Pons (tissue), 1 donor: ENCODE results near the gene GNG3.
"Not testable (repeated sequence)": the region's sequence is repeated elsewhere in the genome, so short reads cannot be mapped to it uniquely, and the experiment has no call there.

Experiments used
- DNase-seq: peaks from one replicate; pipeline ENCODE4 v3.0.0-alpha.2; 2016; ENCODE audit warnings: low spot score

Gene GNG3

DNA sequence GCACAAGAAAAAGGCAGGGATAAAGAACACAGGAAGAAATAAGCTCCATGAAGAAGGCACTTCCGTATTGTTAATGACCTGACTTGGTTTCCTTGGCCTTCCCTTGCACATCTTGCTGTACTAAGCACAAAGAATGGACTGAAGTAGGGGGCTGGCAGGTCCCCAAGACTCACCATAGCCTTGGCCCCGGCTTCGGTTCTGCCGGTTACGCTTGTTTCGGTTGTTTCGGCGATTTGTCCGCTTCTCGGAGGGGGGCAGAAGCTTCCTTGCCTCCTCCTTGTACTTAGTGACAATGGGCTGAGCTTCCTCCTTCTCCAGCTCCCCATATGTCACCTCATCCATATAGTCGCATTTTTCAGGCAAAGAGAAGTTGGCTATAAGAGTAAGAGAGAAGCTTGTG is 9.3 kb downstream of the GNG3 start:
- no peak for DNase-seq

DNA sequence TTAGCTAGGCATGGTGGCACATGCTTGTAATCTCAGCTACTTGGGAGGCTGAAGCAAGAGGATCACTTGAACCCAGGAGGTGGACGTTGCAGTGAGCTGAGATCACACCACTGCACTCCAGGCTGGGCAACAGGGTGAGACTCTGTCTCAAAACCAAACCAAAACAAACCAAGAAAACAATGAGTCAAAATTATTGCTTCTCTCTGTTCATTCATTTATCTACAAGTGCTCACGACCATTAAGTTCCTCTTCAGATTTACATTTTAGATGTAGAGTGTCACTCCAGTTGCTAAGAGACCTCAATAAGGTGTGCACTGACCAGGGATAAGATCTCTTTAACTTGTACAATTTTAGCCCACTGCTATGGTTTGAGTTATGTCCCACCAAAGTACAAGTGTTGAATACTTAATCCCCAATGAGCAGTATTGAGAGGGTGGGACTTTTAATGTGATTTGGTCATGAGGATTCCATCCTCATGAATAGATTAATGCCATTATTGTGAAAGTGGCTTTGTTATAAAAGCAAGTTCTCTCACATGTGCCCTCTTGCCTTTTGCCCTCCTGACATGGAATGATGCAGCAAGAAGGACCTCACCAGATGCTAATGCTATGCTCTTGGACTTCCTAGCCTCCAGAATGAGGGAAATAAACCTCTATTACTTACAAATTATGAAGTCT is 12.0 kb downstream of the GNG3 start:
- no peak for DNase-seq

DNA sequence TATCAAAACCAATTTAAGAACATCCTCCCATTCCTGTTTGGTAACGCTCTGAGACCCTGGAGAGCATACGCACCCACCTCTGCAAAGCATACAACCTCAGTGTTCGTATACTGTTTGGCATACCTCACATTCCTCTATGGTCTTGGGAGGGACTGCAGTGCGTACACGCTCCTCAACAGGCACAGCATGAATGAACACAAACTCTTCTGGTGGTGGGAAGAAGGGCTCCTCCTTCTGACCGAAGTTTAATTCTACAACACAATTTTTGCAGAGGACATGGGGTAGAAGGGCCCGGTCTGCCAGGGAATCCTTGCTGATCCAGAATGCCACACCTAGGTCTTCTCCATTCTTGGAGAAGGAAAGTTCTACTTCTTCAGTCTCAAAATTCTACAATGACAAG is 14.5 kb downstream of the GNG3 start:
- DNase-seq = no peak

GRCh38 chr11:62724171-62724570 is 16.7 kb downstream of the GNG3 start:
- no peak for DNase-seq

- no peak for DNase-seq
These were observed 18.2 kb downstream of the GNG3 start for GRCh38 chr11:62725646-62726045.

DNA sequence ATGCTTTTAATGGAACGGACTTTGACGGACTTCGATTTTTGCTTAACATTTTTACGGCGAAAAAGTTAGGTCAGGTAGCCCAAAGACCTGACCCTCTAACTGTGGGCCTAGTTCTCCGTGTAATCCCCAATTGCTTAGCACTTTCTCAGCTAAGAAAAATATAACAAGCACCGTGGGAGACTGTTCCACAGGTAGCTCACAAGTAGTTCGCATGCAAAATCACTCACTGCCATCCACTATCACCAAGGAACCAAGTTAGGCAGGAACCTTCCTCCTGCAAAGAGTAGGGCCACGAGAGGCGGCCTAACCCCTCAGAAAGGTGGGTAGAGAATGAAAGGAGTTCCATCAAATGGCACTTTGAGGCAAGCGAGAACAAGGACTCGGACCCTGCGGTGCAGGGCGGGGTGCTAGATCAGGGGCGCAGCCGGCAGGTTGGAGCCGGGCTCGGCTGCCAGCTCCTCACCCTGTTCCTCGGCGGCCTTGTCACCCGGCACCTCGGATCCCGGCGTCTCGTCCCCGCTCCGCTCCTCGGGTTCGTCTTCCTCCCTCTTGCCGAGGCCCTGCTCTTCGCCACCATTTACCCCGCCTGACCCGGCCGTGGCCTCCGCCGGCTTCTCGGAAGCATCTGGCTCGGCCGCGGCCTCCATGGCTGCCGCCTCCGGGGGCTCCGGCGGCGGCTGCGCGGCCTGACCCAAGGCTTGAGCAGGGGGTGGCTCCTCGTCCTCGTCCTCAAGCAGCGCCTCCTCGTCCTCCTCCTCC is 18.9 kb downstream of the GNG3 start:
- no peak for DNase-seq

DNA sequence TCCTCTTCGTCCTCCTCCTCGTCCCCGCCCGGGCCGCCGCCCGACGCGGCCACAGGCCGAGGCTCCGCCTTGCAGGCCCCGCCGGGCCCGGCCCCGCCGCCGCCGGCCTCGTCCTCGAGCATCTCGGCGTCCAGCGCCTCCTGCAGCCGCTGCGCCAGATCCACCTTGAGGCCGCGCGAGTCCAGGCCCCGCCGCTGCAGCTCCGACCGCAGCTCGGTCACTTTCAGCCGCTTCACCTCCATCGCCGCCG is 19.4 kb downstream of the GNG3 start:
- no peak for DNase-seq

- DNase-seq = peak; percentile 98
These were observed 19.8 kb downstream of the GNG3 start, which contains the start of gene HNRNPUL2 for GRCh38 chr11:62727165-62727871. Gene HNRNPUL2, minus strand, starts transcription at chr11:62727457. Its CDS starts 301 bp downstream, at chr11:62727156.

DNA sequence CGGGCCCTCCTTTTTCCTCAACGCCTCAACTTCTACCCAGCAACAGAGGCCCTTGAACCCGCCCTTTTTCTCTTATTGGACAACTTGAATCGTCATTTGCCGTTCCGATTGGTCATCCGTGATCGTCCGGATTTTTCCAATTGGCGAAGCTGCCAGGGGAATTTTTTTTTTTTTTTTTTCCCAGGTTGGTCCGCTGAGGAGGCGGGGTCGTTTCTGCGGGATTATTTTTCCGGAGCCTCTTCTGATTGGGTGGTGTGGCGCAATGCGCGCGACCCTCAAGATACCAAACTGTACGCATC is 20.3 kb downstream of the GNG3 start:
- DNase-seq = peak; percentile 99

GRCh38 chr11:62728171-62728988 is 20.9 kb downstream of the GNG3 start, which contains the start of gene TTC9C:
Gene TTC9C, plus strand, starts transcription at chr11:62728486. Its CDS starts 363 bp downstream, at chr11:62728849.
- DNase-seq = peak; percentile 92

- not testable (repeated sequence) for DNase-seq
These were observed 22.6 kb downstream of the GNG3 start for GRCh38 chr11:62730076-62730475.

DNA sequence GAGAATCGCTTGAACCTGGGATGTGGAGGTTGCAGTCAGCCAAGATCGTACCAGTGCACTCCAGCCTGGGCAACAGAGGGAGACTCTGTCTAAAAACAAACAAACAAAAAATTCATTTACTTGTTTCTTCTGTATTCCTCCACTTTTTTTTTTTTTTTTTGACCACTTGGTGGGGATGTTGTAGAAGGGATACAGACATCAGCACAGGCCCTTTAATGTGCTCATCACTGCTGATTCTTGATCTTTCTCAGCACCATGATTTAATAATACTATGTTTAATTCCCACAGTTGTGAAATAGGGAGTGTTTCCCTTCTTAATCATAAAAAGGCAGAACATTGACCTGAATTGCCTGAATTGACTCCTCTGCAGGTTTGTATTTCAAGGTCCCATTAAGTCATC is 25.4 kb downstream of the GNG3 start:
- peak; percentile 62 for DNase-seq

DNA sequence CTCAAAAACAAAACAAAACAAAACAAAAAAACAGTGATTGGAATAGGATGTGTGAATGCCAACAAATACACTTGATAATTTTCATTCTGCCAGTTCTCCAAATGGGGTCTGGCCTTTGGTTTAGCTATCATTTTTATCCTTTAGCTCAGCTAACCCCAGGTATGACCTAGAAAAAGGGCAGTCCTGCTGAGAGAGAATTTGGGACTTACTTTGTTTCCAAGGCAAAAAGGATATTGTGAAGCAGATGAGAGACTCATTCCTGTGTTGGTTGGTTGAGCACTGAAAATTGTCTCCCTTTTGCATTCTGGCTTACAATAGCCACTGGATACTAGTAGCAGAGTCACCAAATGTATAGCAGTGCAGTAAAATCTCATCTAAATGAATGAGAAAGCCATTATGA is 29.7 kb downstream of the GNG3 start:
- DNase-seq = no peak

GRCh38 chr11:62747475-62748160 is 40.1 kb downstream of the GNG3 start:
- DNase-seq = peak; percentile 79

DNA sequence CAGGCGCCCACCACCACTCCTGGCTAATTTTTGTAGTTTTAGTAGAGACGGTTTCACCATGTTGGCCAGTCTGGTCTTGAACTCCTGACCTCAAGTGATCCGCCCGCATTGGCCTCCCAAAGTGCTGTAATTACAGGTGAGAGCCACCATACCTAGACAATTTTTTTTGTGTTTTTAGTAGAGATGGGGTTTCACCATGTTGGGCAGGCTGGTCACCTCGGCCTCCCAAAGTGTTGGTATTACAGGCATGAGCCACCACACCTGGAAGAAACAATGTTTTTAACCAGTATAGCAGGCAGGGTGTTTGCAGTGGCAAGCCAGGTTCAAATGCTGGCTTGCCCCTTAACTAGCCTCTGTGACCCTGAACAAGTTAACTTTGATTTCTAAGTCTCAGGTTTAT is 42.5 kb downstream of the GNG3 start:
- DNase-seq = not testable (repeated sequence)

- no peak for DNase-seq
These were observed 44.8 kb downstream of the GNG3 start for GRCh38 chr11:62752177-62752785.

DNA sequence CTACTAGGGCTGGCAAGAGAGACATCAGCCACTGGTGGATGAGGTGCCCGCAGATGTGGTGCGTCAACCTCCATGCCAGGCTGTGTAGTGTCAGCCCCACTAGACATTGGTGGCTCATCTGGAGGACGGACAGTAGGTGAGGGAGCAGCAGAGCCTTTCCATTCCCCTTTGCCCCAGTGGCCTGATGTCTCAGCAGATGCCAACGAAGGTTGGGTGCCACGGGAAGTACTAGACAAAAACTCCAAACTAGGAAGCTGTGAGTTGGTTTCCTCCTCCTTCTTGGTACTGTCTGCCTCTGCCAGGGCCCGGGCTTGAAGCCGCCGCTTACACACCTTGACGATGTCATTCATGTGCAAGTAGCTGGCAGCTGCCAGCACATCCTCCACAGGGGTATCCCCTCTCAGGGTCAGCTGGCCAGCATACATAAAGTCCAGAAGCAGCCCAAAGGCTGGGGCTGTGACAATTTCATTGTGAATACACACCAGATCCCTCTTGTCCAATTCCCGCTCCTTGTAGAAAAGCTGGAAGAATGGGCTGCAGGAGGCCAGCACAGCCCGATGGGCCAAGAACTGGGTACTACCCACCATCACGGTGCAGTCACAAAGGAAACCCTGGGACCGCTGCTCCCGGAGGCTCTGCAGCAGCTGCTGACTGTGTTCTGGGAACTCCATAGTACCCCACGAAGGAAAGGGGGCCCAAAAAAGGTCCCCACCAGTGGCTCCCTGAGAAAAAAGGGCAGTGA is 45.7 kb downstream of the GNG3 start:
- DNase-seq = no peak

GRCh38 chr11:62753736-62754603 is 46.5 kb downstream of the GNG3 start, which contains the start of gene ZBTB3:
Gene ZBTB3, minus strand, starts transcription at chr11:62754160. Its CDS starts 496 bp downstream, at chr11:62753664.
- DNase-seq = peak; percentile 100

DNA sequence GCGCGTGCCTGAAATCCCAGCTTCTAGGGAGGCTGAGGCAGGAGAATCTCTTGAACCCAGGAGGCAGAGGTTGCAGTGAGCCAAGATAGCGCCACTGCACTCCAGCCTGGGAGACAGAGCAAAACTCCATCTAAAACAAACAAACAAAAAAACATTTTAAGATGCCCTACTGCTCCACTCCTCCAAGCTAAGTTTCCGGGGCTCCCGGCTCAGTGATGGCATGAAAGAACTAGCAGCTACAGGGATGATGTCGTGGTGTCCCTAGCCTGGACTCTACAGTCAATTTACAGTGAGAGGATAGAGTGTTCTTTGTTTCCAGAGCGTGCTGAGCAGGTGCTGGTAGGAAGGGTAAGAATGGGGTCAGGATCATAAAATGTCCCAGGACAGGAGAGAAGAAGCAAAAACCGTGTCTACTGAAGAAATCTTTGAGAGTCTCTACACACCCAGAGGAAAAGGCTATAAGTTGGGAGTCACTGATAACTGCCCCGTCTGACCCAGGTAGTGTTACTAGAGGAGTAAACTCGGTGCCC is 47.7 kb downstream of the GNG3 start:
- DNase-seq = peak; percentile 63
